ENCODE measurements around the gene PRSS36.
"Not testable (repeated sequence)": the region's sequence is repeated elsewhere in the genome, so short reads cannot be mapped to it uniquely, and the experiment has no call there.

- TF ChIP-seq, protein P1, sequence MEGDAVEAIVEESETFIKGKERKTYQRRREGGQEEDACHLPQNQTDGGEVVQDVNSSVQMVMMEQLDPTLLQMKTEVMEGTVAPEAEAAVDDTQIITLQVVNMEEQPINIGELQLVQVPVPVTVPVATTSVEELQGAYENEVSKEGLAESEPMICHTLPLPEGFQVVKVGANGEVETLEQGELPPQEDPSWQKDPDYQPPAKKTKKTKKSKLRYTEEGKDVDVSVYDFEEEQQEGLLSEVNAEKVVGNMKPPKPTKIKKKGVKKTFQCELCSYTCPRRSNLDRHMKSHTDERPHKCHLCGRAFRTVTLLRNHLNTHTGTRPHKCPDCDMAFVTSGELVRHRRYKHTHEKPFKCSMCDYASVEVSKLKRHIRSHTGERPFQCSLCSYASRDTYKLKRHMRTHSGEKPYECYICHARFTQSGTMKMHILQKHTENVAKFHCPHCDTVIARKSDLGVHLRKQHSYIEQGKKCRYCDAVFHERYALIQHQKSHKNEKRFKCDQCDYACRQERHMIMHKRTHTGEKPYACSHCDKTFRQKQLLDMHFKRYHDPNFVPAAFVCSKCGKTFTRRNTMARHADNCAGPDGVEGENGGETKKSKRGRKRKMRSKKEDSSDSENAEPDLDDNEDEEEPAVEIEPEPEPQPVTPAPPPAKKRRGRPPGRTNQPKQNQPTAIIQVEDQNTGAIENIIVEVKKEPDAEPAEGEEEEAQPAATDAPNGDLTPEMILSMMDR (conservative IDR thresholded peaks at IDR 0.05; ENCODE audit: low read depth, low read length), result not testable (repeated sequence)
- TF ChIP-seq POLR2A (IDR thresholded peaks at IDR 0.05; ENCODE audit: low read depth, low read length); RAD21 (IDR thresholded peaks at IDR 0.05; ENCODE audit: low read length): not testable (repeated sequence)
Measured at GRCh38 chr16:31170048-31170447, 20.2 kb upstream of the PRSS36 start.
